H1 (cell line): ENCODE results near the gene CFAP74. TPM values are rescaled to one million over a fixed set of nuclear protein-coding genes. Genes with fewer than 3 reads are reported as not detected.

Experiments used
- CHD7 ChIP-seq: fragments of 300-600 bp; sonication (generic); IDR thresholded peaks from 2 replicates; pipeline ENCODE4 v1.7.1; 2012; ENCODE audit warnings: low read length, moderate library complexity, mild to moderate bottlenecking, inconsistent platforms; ENCODE audit not compliant: insufficient replicate concordance
- SP1 ChIP-seq: IDR thresholded peaks from 2 replicates; pipeline ENCODE4 v1.6.1; 2011; ENCODE audit warnings: low read depth, low read length
- polyA plus RNA-seq, 7 experiments: library from polyadenylated mRNA; depleted of rRNA in 3 of 7; stranded (reverse) in 5 of 7; unstranded in 2 of 7; fragments of >200 nt in 5 of 7; fragments of 200-250 nt in 2 of 7; gene quantifications; 1 replicate in 5 of 7; 2 replicates in 1 of 7; 4 replicates in 1 of 7; pipeline versions ENCODE4 v1.2.1 to v1.2.3, GENCODE V29; 2011 to 2013; ENCODE audit warnings: missing spikeins in 2 of 7, mixed read lengths in 2 of 7
- total RNA-seq: library from RNA; stranded (reverse); fragmentation: NEBNext Ultra II Directional; extraction: Animal tissue kit (Norgen Biotek cat#: 25700); gene quantifications from 2 replicates; pipeline ENCODE4 v1.2.1, GENCODE V29; 2021

Gene CFAP74
- total and polyA plus RNA-seq, 2 of the 8 experiments (the other 6 are each of a cell fraction or from before 2014, with no cell fraction given): 0.09 to 0.20 TPM

GRCh38 chr1:1892763-1893120 is 110.8 kb downstream of the CFAP74 start (continued):
- TF ChIP-seq CHD7: no peak
- no peak for TF ChIP-seq SP1
